SU-DHL-6 (cell line): ENCODE data around the gene ALCAM.

ENCODE experiments used
- H2AFZ ChIP-seq: fragments of 200-600 bp; sonication (generic); 2 replicates; pipeline ENCODE4 v1.6.1; 2014; ENCODE audit warnings: low read depth, mild to moderate bottlenecking, moderate library complexity, mixed read lengths, antibody characterized with exemption, low read length; ENCODE audit not compliant: severe bottlenecking
- H3F3A ChIP-seq: fragments of 200-600 bp; shearing (Covaris generic); 2 replicates; pipeline ENCODE4 v1.6.0; 2016; ENCODE audit warnings: antibody characterized with exemption, mild to moderate bottlenecking; ENCODE audit not compliant: insufficient read depth
- H3K27ac ChIP-seq: fragments of 200-600 bp; sonication (generic); 2 replicates; pipeline ENCODE4 v1.5.1; 2016; ENCODE audit warnings: low read depth, mild to moderate bottlenecking, low read length, moderate library complexity, mixed read lengths
- H3K27me3 ChIP-seq: fragments of 200-600 bp; sonication (generic), shearing (Covaris generic); 2 replicates; pipeline ENCODE4 v1.6.0; 2014; ENCODE audit warnings: mild to moderate bottlenecking, low read length
- H3K36me3 ChIP-seq: fragments of 200-600 bp; sonication (generic); 2 replicates; pipeline ENCODE4 v1.6.1; 2014; ENCODE audit warnings: mild to moderate bottlenecking, low read length, mixed read lengths
- H3K4me2 ChIP-seq: fragments of 300-600, 200-600 bp; shearing (Covaris generic), sonication (generic); 2 replicates; pipeline ENCODE4 v1.6.0; 2014; ENCODE audit warnings: low read length, low read depth, mild to moderate bottlenecking; ENCODE audit not compliant: poor library complexity, severe bottlenecking
- H3K4me3 ChIP-seq: fragments of 200-600 bp; sonication (generic); 2 replicates; pipeline ENCODE4 v1.5.1; 2014; ENCODE audit warnings: antibody characterized with exemption, low read length, mild to moderate bottlenecking, mixed read lengths; ENCODE audit not compliant: insufficient read depth, poor library complexity, severe bottlenecking
- H3K79me2 ChIP-seq: fragments of 200-600 bp; sonication (generic); 2 replicates; pipeline ENCODE4 v1.6.1; 2014; ENCODE audit warnings: mild to moderate bottlenecking, low read length, moderate library complexity; ENCODE audit not compliant: insufficient read depth
- H3K9ac ChIP-seq: fragments of 200-600 bp; sonication (generic); 2 replicates; pipeline ENCODE4 v1.7.0; 2014; ENCODE audit warnings: mild to moderate bottlenecking, low read length
- H3K9me2 ChIP-seq: fragments of 200-600 bp; sonication (generic); replicated peaks from 2 replicates; pipeline ENCODE4 v1.6.1; 2014; ENCODE audit warnings: low read length; ENCODE audit not compliant: insufficient read depth
- H3K9me3 ChIP-seq: fragments of 200-600 bp; sonication (generic); 2 replicates; pipeline ENCODE4 v1.6.1; 2014; ENCODE audit warnings: low read length, mixed read lengths; ENCODE audit not compliant: insufficient read depth
- H4K20me1 ChIP-seq: fragments of 200-600 bp; sonication (generic); 2 replicates; pipeline ENCODE4 v1.6.1; 2014; ENCODE audit warnings: low read depth, mild to moderate bottlenecking, antibody characterized with exemption, low read length, moderate library complexity, mixed read lengths
- EZH2phosphoT487 ChIP-seq: fragments of 200-600 bp; sonication (generic), shearing (Covaris generic); conservative IDR thresholded peaks from 2 replicates; pipeline ENCODE4 v1.6.1; 2018; ENCODE audit warnings: mild to moderate bottlenecking, antibody characterized with exemption, low read length, moderate library complexity, mixed read lengths
- TF ChIP-seq, protein P1 (sequence below): fragments of 200-600 bp; sonication (generic); IDR thresholded peaks from one replicate; pipeline ENCODE4 v1.5.1; 2017; ENCODE audit warnings: antibody characterized with exemption, mild to moderate bottlenecking, low read length, moderate library complexity; ENCODE audit not compliant: insufficient read depth, poor library complexity, severe bottlenecking

Gene ALCAM

DNA sequence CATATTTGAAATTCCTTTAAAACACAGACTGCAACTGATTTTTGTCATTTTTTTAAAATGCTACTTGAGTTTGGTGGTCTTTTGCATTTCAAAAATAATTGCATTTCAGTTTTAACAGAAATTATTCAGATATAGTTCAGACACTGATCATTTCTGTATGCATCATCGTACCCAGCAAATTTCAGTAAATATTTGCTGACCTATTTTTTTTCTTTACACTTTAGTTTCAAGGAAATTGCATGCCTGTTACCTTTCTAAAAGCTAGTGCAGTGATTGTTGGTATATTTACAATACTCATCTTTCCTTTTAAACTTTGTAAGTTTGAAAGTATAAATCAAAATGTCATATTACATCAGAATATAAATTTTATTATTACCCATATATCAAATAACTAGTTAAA, 32.4 kb downstream of the ALCAM start:
- Histone ChIP-seq H4K20me1 (no peaks in the 10 kb centered on the region), H3K4me3 (no peak overlapping the region), H3K79me2 (peaks cover 78% of the 10 kb centered on the region), H3K27me3 (no peaks in the 10 kb centered on the region), H3K9me3 (no peaks in the 10 kb centered on the region), H3K4me2 (no peak overlapping the region), H3K9me2 (no peaks in the 10 kb centered on the region), H3K9ac (no peak overlapping the region), H3K27ac (no peak overlapping the region), H3F3A (no peaks in the 10 kb centered on the region), H3K36me3 (peaks cover 13% of the 10 kb centered on the region; the same call in 1 of the 2 replicates), H2AFZ (no peak overlapping the region)
- TF ChIP-seq EZH2phosphoT487 = no peak
- TF ChIP-seq, protein P1, sequence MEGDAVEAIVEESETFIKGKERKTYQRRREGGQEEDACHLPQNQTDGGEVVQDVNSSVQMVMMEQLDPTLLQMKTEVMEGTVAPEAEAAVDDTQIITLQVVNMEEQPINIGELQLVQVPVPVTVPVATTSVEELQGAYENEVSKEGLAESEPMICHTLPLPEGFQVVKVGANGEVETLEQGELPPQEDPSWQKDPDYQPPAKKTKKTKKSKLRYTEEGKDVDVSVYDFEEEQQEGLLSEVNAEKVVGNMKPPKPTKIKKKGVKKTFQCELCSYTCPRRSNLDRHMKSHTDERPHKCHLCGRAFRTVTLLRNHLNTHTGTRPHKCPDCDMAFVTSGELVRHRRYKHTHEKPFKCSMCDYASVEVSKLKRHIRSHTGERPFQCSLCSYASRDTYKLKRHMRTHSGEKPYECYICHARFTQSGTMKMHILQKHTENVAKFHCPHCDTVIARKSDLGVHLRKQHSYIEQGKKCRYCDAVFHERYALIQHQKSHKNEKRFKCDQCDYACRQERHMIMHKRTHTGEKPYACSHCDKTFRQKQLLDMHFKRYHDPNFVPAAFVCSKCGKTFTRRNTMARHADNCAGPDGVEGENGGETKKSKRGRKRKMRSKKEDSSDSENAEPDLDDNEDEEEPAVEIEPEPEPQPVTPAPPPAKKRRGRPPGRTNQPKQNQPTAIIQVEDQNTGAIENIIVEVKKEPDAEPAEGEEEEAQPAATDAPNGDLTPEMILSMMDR = no peak

DNA sequence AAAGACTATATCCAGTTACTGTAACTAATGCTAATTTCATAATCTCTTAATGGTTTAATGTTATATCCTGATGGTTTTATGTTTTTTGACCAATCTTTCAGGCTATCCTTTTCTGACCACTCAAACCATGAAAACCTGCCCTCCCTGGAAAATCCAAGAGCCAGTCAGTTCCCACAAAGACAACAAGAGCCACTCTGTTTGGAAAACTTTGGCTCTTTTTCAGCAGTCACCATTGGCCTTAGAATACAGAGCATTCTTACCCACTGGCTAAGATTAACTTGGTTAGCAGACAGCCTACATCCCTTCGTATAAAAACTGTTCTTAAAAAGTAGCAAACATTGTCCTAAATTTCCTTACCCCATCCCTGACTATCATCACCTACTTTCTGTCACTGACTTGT, 32.9 kb downstream of the ALCAM start:
- Histone ChIP-seq H3K27ac (no peak overlapping the region), H3K27me3 (no peaks in the 10 kb centered on the region)

DNA sequence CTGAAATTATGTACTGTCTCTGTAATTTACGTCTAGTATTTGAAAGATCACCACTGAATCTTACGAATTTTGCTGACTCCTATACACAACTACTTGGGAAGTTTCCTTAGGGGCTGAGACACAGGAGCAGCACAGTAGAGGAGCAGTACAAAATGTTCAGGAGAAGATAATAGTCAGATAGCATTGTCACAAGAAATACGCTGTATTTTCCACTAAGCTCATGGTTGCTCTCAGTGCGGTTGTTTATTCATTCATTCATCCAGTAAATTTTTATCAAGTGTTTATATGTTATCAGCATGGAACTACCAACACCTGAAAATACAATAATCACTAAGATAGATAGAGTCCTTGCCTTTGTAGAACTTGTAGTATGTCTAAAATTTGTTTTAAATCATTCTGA, 34.5 kb downstream of the ALCAM start:
- Histone ChIP-seq H2AFZ (no peak overlapping the region), H3K4me3 (no peak overlapping the region), H3K27me3 (no peaks in the 10 kb centered on the region), H3K9me2 (no peaks in the 10 kb centered on the region), H3F3A (no peaks in the 10 kb centered on the region), H4K20me1 (no peaks in the 10 kb centered on the region), H3K9ac (no peak overlapping the region), H3K79me2 (peaks cover 56% of the 10 kb centered on the region), H3K27ac (no peak overlapping the region), H3K4me2 (no peak overlapping the region), H3K9me3 (no peaks in the 10 kb centered on the region), H3K36me3 (peaks cover 4% of the 10 kb centered on the region; the same call in 1 of the 2 replicates)
- TF ChIP-seq, protein P1 = no peak
- no peak for TF ChIP-seq EZH2phosphoT487

More for the DNA sequence above, 32.9 kb downstream of the ALCAM start:
- TF ChIP-seq, protein P1 = no peak
- TF ChIP-seq EZH2phosphoT487 = no peak
- no peaks in the 10 kb centered on the region for H3K9me3 ChIP-seq
- peaks cover 73% of the 10 kb centered on the region for H3K79me2 ChIP-seq
- no peak overlapping the region for H3K4me3 ChIP-seq
- no peaks in the 10 kb centered on the region for H3F3A ChIP-seq
- no peak overlapping the region for H2AFZ ChIP-seq
- H3K4me2 ChIP-seq = no peak overlapping the region
- H4K20me1 ChIP-seq = no peaks in the 10 kb centered on the region
- H3K9me2 ChIP-seq = no peaks in the 10 kb centered on the region
- H3K36me3 ChIP-seq = peaks cover 10% of the 10 kb centered on the region; the same call in 1 of the 2 replicates
- H3K9ac ChIP-seq = no peak overlapping the region
